H1 (cell line): ENCODE measurements around the gene NFIA.

ENCODE experiments used
- CREB1 ChIP-seq: IDR thresholded peaks from 2 replicates; pipeline ENCODE4 v1.6.1; 2012; ENCODE audit warnings: inconsistent platforms
- CTCF ChIP-seq, 3 experiments: IDR thresholded peaks; 1 replicate in 2 of 3; 2 replicates in 1 of 3; pipeline versions ENCODE4 v1.5.1 to v1.6.1; 2011; ENCODE audit warnings: low read length in 3 of 3, mild to moderate bottlenecking in 3 of 3, inconsistent platforms in 2 of 3, low read depth in 1 of 3, moderate library complexity in 1 of 3; ENCODE audit not compliant: insufficient read depth in 1 of 3; ENCODE audit errors: control extremely low read depth in 1 of 3
- EP300 ChIP-seq, 2 experiments: IDR thresholded peaks; 1 replicate in 1 of 2; 2 replicates in 1 of 2; pipeline ENCODE4 v1.6.1; 2011 to 2012; ENCODE audit warnings: low read depth in 2 of 2, low read length in 2 of 2, mild to moderate bottlenecking in 2 of 2, borderline replicate concordance in 1 of 2, inconsistent platforms in 1 of 2, moderate library complexity in 1 of 2
- EZH2 ChIP-seq: fragments of 200-600 bp; sonication (generic); IDR thresholded peaks from 2 replicates; pipeline ENCODE4 v1.7.1; 2012; ENCODE audit warnings: low read depth, mild to moderate bottlenecking, moderate library complexity, low read length, inconsistent platforms; ENCODE audit not compliant: severe bottlenecking
- GABPA ChIP-seq: IDR thresholded peaks from 2 replicates; pipeline ENCODE4 v1.6.1; 2011; ENCODE audit warnings: mild to moderate bottlenecking, low read length, moderate library complexity, borderline replicate concordance; ENCODE audit not compliant: insufficient read depth
- MAX ChIP-seq: IDR thresholded peaks from 2 replicates; pipeline ENCODE4 v1.6.1; 2012; ENCODE audit warnings: inconsistent platforms
- PHF8 ChIP-seq: fragments of 200-600 bp; sonication (generic); conservative IDR thresholded peaks from 2 replicates; pipeline ENCODE4 v1.7.1; 2012; ENCODE audit warnings: low read depth, mild to moderate bottlenecking, inconsistent platforms, low read length, moderate library complexity
- POLR2A ChIP-seq, 2 experiments: IDR thresholded peaks; 1 replicate in 1 of 2; 2 replicates in 1 of 2; pipeline ENCODE4 v1.6.1; 2011; ENCODE audit warnings: low read depth in 2 of 2, low read length in 2 of 2, mild to moderate bottlenecking in 2 of 2; ENCODE audit errors: control extremely low read depth in 1 of 2
- POLR2AphosphoS5 ChIP-seq: IDR thresholded peaks from 2 replicates; pipeline ENCODE4 v1.6.1; 2011; ENCODE audit warnings: low read depth, low read length
- SIN3A ChIP-seq, 2 experiments: IDR thresholded peaks in 1 of 2; conservative IDR thresholded peaks in 1 of 2; 2 replicates each; pipeline ENCODE4 v1.6.1; 2011 to 2012; ENCODE audit warnings: low read length in 2 of 2, improper control_type of control experiment in 1 of 2, low read depth in 1 of 2, mild to moderate bottlenecking in 1 of 2
- SIX5 ChIP-seq: IDR thresholded peaks from 2 replicates; pipeline ENCODE4 v1.6.1; 2011; ENCODE audit warnings: mild to moderate bottlenecking, low read depth, low read length
- TAF1 ChIP-seq: IDR thresholded peaks from 2 replicates; pipeline ENCODE4 v1.6.1; 2011; ENCODE audit warnings: mild to moderate bottlenecking, low read depth, low read length
- USF2 ChIP-seq: IDR thresholded peaks from 2 replicates; pipeline ENCODE4 v1.6.1; 2011; ENCODE audit warnings: low read length, improper control_type of control experiment

GRCh38 chr1:61091455-61091854 lies 9.1 kb downstream of the NFIA start:
- TF ChIP-seq CTCF (IDR thresholded peaks at IDR 0.05; ENCODE audit: control extremely low read depth in 1 of 3, insufficient read depth in 1 of 3, low read depth in 1 of 3, low read length in 3 of 3) (no peak), PHF8 (no peak), GABPA (no peak), EZH2 (no peak), CREB1 (no peak), TAF1 (no peak), MAX (no peak), SIN3A (conservative IDR thresholded peaks at IDR 0.05 in 1 of 2, IDR thresholded peaks at IDR 0.05 in 1 of 2; ENCODE audit: low read depth in 1 of 2, low read length in 2 of 2) (no peak), SIX5 (no peak), USF2 (no peak), POLR2AphosphoS5 (no peak), POLR2A (IDR thresholded peaks at IDR 0.05; ENCODE audit: control extremely low read depth in 1 of 2, low read depth in 2 of 2, low read length in 2 of 2) (no peak), EP300 (IDR thresholded peaks at IDR 0.05; ENCODE audit: borderline replicate concordance in 1 of 2, low read depth in 2 of 2, low read length in 2 of 2) (no peak)
